Neural cell (in vitro differentiated cells): ENCODE data around the gene RFX2. TPM values are rescaled to one million over a fixed set of nuclear protein-coding genes. Genes with fewer than 3 reads are reported as not detected.

Experiments used
- H2AFZ ChIP-seq: fragments of 200-600, 300-800 bp; sonication (generic), shearing (Covaris generic); 2 replicates; pipeline ENCODE4 v1.6.0; 2014; ENCODE audit warnings: low read depth, mild to moderate bottlenecking, antibody characterized with exemption, low read length, moderate library complexity
- H3F3A ChIP-seq: fragments of 200-600 bp; shearing (Covaris generic); 2 replicates; pipeline ENCODE4 v1.6.1; 2016; ENCODE audit warnings: mild to moderate bottlenecking, moderate library complexity, mixed read lengths, antibody characterized with exemption, low read length; ENCODE audit not compliant: insufficient read depth, poor library complexity, severe bottlenecking
- H3K27ac ChIP-seq: fragments of 200-600, 300-800 bp; sonication (generic), shearing (Covaris generic); 2 replicates; pipeline ENCODE4 v1.5.1; 2014; ENCODE audit warnings: mild to moderate bottlenecking, low read length, moderate library complexity
- H3K27me3 ChIP-seq: fragments of 300-800, 200-600 bp; sonication (generic), shearing (Covaris generic); 2 replicates; pipeline ENCODE4 v1.6.0; 2014; ENCODE audit warnings: mild to moderate bottlenecking, low read depth, low read length, moderate library complexity; ENCODE audit not compliant: insufficient read depth
- H3K36me3 ChIP-seq: fragments of 300-800, 200-600 bp; sonication (generic), shearing (Covaris generic); 2 replicates; pipeline ENCODE4 v1.5.1; 2014; ENCODE audit warnings: mild to moderate bottlenecking, antibody characterized with exemption, low read length, moderate library complexity; ENCODE audit not compliant: insufficient read depth
- H3K4me2 ChIP-seq: fragments of 300-800, 200-600 bp; sonication (generic), shearing (Covaris generic); 2 replicates; pipeline ENCODE4 v1.6.0; 2014; ENCODE audit warnings: mild to moderate bottlenecking, low read length
- H3K4me3 ChIP-seq: fragments of 300-800, 200-600 bp; sonication (generic), shearing (Covaris generic); 2 replicates; pipeline ENCODE4 v1.5.1; 2014; ENCODE audit warnings: mild to moderate bottlenecking, low read length, moderate library complexity
- H3K79me2 ChIP-seq: fragments of 200-600 bp; shearing (Covaris generic); replicated peaks from 2 replicates; pipeline ENCODE4 v1.6.0; 2014; ENCODE audit warnings: mild to moderate bottlenecking, low read length, moderate library complexity; ENCODE audit not compliant: insufficient read depth
- H3K9ac ChIP-seq: fragments of 300-800, 200-600 bp; sonication (generic), shearing (Covaris generic); 2 replicates; pipeline ENCODE4 v1.6.1; 2016; ENCODE audit warnings: mild to moderate bottlenecking, low read length, mixed read lengths
- H3K9me2 ChIP-seq: fragments of 200-600 bp; shearing (Covaris generic); 2 replicates; pipeline ENCODE4 v1.6.1; 2016; ENCODE audit warnings: mild to moderate bottlenecking, low read length, mixed read lengths; ENCODE audit not compliant: insufficient read depth
- H3K9me3 ChIP-seq: fragments of 200-600, 300-800 bp; sonication (generic), shearing (Covaris generic); 2 replicates; pipeline ENCODE4 v1.6.1; 2016; ENCODE audit warnings: mild to moderate bottlenecking, mixed run types, low read length, moderate library complexity, mixed read lengths
- H4K20me1 ChIP-seq: fragments of 200-600 bp; shearing (Covaris generic); 2 replicates; pipeline ENCODE4 v1.6.1; 2016; ENCODE audit warnings: mild to moderate bottlenecking, mixed run types; ENCODE audit not compliant: insufficient read depth
- EP300 ChIP-seq: fragments of 450-650 bp; conservative IDR thresholded peaks from 2 replicates; pipeline ENCODE4 v1.6.1; 2014; ENCODE audit warnings: antibody characterized with exemption, mild to moderate bottlenecking, moderate library complexity; ENCODE audit not compliant: poor library complexity, severe bottlenecking
- EZH2 ChIP-seq: fragments of 200-600, 300-800 bp; shearing (Covaris generic), sonication (generic); IDR thresholded peaks from 2 replicates; pipeline ENCODE4 v1.6.1; 2014; ENCODE audit warnings: antibody characterized with exemption, low read length, borderline replicate concordance, mild to moderate bottlenecking; ENCODE audit not compliant: insufficient read depth, poor library complexity, severe bottlenecking
- MXI1 ChIP-seq: fragments of 450-650 bp; conservative IDR thresholded peaks from 2 replicates; pipeline ENCODE4 v1.6.1; 2014; ENCODE audit warnings: antibody characterized with exemption, mild to moderate bottlenecking; ENCODE audit not compliant: poor library complexity, severe bottlenecking
- POLR2AphosphoS5 ChIP-seq: IDR thresholded peaks from 2 replicates; pipeline ENCODE4 v1.6.1; 2012
- RAD21 ChIP-seq: fragments of 450-650 bp; conservative IDR thresholded peaks from 2 replicates; pipeline ENCODE4 v1.6.1; 2014; ENCODE audit warnings: antibody characterized with exemption, mild to moderate bottlenecking, moderate library complexity
- SMC3 ChIP-seq: fragments of 450-650 bp; conservative IDR thresholded peaks from 2 replicates; pipeline ENCODE4 v1.6.1; 2014; ENCODE audit warnings: antibody characterized with exemption, mild to moderate bottlenecking, moderate library complexity; ENCODE audit not compliant: poor library complexity
- TAF1 ChIP-seq: IDR thresholded peaks from 2 replicates; pipeline ENCODE4 v1.6.1; 2012; ENCODE audit warnings: low read depth
- polyA plus RNA-seq: library from polyadenylated mRNA; depleted of rRNA; stranded (reverse); fragments of >200 nt; gene quantifications from 2 replicates; pipeline ENCODE4 v1.2.3, GENCODE V29; 2014
- TF ChIP-seq, protein P1 (sequence below): IDR thresholded peaks from 2 replicates; pipeline ENCODE4 v1.6.1; 2012; ENCODE audit warnings: borderline replicate concordance
- TF ChIP-seq, protein P2 (sequence below): fragments of 450-650 bp; IDR thresholded peaks from 2 replicates; pipeline ENCODE4 v1.5.1; 2014; ENCODE audit warnings: antibody characterized with exemption, mild to moderate bottlenecking, moderate library complexity; ENCODE audit not compliant: poor library complexity, severe bottlenecking

The RFX2 gene
- polyA plus RNA-seq, 1 donor from 2014 or later, result 0.69 TPM

DNA sequence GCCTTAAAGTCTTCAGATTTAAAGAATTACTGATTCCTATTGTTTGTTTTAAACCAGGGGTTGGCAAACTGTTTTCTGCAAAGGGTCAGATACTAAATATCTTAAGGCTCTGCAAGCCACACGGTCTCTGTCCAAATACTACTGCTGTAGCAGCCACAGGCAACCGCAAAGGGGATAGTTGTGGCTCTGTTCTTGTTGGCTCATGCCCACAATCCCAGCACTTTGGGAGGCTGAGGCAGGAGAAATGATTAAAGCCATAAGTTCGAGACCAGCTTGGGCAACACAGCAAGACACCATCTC, 154.7 kb downstream of the RFX2 start:
- Histone ChIP-seq H3K27ac (no peak overlapping the region), H3K9ac (no peak overlapping the region), H3K36me3 (no peaks in the 10 kb centered on the region), H3K79me2 (peaks cover 63% of the 10 kb centered on the region), H4K20me1 (peaks cover 7% of the 10 kb centered on the region), H2AFZ (no peak overlapping the region), H3K4me3 (no peak overlapping the region), H3K9me2 (no peaks in the 10 kb centered on the region), H3K4me2 (no peak overlapping the region), H3K27me3 (no peaks in the 10 kb centered on the region), H3K9me3 (no peaks in the 10 kb centered on the region), H3F3A (no peaks in the 10 kb centered on the region)
- TF ChIP-seq POLR2AphosphoS5 (no peak), SMC3 (no peak), RAD21 (no peak), EZH2 (no peak), EP300 (no peak), TAF1 (no peak), MXI1 (no peak)
- TF ChIP-seq, protein P1, sequence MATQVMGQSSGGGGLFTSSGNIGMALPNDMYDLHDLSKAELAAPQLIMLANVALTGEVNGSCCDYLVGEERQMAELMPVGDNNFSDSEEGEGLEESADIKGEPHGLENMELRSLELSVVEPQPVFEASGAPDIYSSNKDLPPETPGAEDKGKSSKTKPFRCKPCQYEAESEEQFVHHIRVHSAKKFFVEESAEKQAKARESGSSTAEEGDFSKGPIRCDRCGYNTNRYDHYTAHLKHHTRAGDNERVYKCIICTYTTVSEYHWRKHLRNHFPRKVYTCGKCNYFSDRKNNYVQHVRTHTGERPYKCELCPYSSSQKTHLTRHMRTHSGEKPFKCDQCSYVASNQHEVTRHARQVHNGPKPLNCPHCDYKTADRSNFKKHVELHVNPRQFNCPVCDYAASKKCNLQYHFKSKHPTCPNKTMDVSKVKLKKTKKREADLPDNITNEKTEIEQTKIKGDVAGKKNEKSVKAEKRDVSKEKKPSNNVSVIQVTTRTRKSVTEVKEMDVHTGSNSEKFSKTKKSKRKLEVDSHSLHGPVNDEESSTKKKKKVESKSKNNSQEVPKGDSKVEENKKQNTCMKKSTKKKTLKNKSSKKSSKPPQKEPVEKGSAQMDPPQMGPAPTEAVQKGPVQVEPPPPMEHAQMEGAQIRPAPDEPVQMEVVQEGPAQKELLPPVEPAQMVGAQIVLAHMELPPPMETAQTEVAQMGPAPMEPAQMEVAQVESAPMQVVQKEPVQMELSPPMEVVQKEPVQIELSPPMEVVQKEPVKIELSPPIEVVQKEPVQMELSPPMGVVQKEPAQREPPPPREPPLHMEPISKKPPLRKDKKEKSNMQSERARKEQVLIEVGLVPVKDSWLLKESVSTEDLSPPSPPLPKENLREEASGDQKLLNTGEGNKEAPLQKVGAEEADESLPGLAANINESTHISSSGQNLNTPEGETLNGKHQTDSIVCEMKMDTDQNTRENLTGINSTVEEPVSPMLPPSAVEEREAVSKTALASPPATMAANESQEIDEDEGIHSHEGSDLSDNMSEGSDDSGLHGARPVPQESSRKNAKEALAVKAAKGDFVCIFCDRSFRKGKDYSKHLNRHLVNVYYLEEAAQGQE, result no peak
- TF ChIP-seq, protein P2, sequence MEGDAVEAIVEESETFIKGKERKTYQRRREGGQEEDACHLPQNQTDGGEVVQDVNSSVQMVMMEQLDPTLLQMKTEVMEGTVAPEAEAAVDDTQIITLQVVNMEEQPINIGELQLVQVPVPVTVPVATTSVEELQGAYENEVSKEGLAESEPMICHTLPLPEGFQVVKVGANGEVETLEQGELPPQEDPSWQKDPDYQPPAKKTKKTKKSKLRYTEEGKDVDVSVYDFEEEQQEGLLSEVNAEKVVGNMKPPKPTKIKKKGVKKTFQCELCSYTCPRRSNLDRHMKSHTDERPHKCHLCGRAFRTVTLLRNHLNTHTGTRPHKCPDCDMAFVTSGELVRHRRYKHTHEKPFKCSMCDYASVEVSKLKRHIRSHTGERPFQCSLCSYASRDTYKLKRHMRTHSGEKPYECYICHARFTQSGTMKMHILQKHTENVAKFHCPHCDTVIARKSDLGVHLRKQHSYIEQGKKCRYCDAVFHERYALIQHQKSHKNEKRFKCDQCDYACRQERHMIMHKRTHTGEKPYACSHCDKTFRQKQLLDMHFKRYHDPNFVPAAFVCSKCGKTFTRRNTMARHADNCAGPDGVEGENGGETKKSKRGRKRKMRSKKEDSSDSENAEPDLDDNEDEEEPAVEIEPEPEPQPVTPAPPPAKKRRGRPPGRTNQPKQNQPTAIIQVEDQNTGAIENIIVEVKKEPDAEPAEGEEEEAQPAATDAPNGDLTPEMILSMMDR, result no peak

DNA sequence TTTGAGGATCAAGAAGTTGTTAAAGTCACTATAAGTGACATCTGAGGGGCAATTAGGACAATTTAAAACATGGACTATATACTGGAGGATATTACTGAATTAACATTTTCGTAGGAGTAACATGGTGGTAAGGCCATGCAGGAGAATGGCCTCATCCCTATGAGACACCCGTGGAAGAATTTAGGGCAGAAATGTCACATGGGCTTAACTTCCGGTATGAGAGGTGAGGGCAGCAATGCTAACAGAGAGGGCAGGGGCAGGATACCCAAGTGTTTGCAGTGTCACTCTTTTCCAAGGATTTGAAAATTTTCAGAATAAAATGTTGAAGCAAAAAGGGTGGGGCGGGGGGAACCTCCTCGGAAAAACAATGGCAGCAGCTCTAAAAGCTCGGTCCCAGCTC, 156.0 kb downstream of the RFX2 start:
- TF ChIP-seq POLR2AphosphoS5 (no peak), EP300 (no peak), MXI1 (no peak), RAD21 (no peak), TAF1 (no peak), SMC3 (no peak)
- TF ChIP-seq, protein P1, result no peak
- TF ChIP-seq, protein P2, result no peak
- H3K9me2 ChIP-seq, result no peaks in the 10 kb centered on the region
- H3K36me3 ChIP-seq, result peaks cover 6% of the 10 kb centered on the region
- H3K9me3 ChIP-seq, result no peaks in the 10 kb centered on the region
- no peak overlapping the region for H2AFZ ChIP-seq
- H4K20me1 ChIP-seq, result peaks cover 3% of the 10 kb centered on the region
- no peak overlapping the region for H3K4me2 ChIP-seq
- no peak overlapping the region for H3K9ac ChIP-seq
- no peak overlapping the region for H3K27ac ChIP-seq
- H3K27me3 ChIP-seq, result no peaks in the 10 kb centered on the region
- no peaks in the 10 kb centered on the region for H3F3A ChIP-seq
- peaks cover 60% of the 10 kb centered on the region for H3K79me2 ChIP-seq
- no peak overlapping the region for H3K4me3 ChIP-seq
